ENCODE results near the gene TNC. TPM values are rescaled to one million over a fixed set of nuclear protein-coding genes. Genes with fewer than 3 reads are reported as not detected.

Gene TNC
- total RNA-seq, 2 experiments from 2014 or later = 0.05 to 0.22 TPM

- ATAC-seq = peak; percentile 40
- peak; percentile 24 for DNase-seq
- ChIA-PET POLR2A (interaction anchor here (1.1 to 1.9 kb wide), 5 partner anchors 17 to 315 kb away, joined by 3 to 4 read pairs (median 3); no protein-coding TSS in a partner anchor), CTCF (interaction anchor here (1.1 to 3.8 kb wide), 4 partner anchors 96 to 353 kb away, joined by 4 to 24 read pairs (median 8); partner anchors contain the start of gene TEX48)
- TF ChIP-seq, protein P1, sequence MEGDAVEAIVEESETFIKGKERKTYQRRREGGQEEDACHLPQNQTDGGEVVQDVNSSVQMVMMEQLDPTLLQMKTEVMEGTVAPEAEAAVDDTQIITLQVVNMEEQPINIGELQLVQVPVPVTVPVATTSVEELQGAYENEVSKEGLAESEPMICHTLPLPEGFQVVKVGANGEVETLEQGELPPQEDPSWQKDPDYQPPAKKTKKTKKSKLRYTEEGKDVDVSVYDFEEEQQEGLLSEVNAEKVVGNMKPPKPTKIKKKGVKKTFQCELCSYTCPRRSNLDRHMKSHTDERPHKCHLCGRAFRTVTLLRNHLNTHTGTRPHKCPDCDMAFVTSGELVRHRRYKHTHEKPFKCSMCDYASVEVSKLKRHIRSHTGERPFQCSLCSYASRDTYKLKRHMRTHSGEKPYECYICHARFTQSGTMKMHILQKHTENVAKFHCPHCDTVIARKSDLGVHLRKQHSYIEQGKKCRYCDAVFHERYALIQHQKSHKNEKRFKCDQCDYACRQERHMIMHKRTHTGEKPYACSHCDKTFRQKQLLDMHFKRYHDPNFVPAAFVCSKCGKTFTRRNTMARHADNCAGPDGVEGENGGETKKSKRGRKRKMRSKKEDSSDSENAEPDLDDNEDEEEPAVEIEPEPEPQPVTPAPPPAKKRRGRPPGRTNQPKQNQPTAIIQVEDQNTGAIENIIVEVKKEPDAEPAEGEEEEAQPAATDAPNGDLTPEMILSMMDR (IDR thresholded peaks at IDR 0.05) = no peak
- no peaks in the 10 kb centered on the region for H3K27me3 Mint-ChIP-seq
- intact Hi-C loops (cut with micrococcal nuclease) = loop anchor here (5.0 kb wide), 1 partner anchor 49 kb away; no protein-coding TSS in a partner anchor
- peaks cover 54% of the 10 kb centered on the region for H3K4me1 Mint-ChIP-seq (ENCODE audit: low read depth)
- H3K36me3 Mint-ChIP-seq (ENCODE audit: low read depth) = no peaks in the 10 kb centered on the region
- no peak overlapping the region for H3K27ac Mint-ChIP-seq
- no peaks in the 10 kb centered on the region for H3K9me3 Mint-ChIP-seq
- H3K4me3 Mint-ChIP-seq = no peak overlapping the region
Measured at GRCh38 chr9:115006660-115007059, 111.3 kb downstream of the TNC start.

- intact Hi-C loops (cut with micrococcal nuclease) = loop anchor here (1.0 to 5.0 kb wide), 2 partner anchors 48 to 272 kb away; no protein-coding TSS in a partner anchor
- ATAC-seq (no peak), DNase-seq (no peak)
- POLR2A ChIA-PET = interaction anchor here (0.9 to 2.3 kb wide), 6 partner anchors 8 to 307 kb away, joined by 3 to 15 read pairs (median 4); no protein-coding TSS in a partner anchor
- Mint-ChIP-seq H3K9me3 (no peaks in the 10 kb centered on the region), H3K27me3 (no peaks in the 10 kb centered on the region), H3K27ac (peak overlapping the region; percentile 64), H3K4me3 (no peak overlapping the region), H3K36me3 (ENCODE audit: low read depth) (no peaks in the 10 kb centered on the region), H3K4me1 (ENCODE audit: low read depth) (peaks cover 61% of the 10 kb centered on the region)
- CTCF ChIA-PET = interaction anchor here (0.9 to 3.8 kb wide), 5 partner anchors 10 to 323 kb away, joined by 3 to 24 read pairs (median 9); partner anchors contain the start of gene TEX48
- TF ChIP-seq, protein P1 (IDR thresholded peaks at IDR 0.05) = no peak
Measured at GRCh38 chr9:115005322-115005721, 112.6 kb downstream of the TNC start.

GRCh38 chr9:115004545-115004944, 113.4 kb downstream of the TNC start:
- Mint-ChIP-seq H3K27me3 (no peaks in the 10 kb centered on the region), H3K9me3 (no peaks in the 10 kb centered on the region), H3K4me1 (ENCODE audit: low read depth) (peaks cover 65% of the 10 kb centered on the region), H3K36me3 (ENCODE audit: low read depth) (no peaks in the 10 kb centered on the region), H3K4me3 (no peak overlapping the region), H3K27ac (peak overlapping the region; percentile 64)
- ATAC-seq (peak; percentile 55), DNase-seq (peak; percentile 31)
- CTCF ChIA-PET = interaction anchor here (0.8 to 3.8 kb wide), 8 partner anchors 8 to 322 kb away, joined by 3 to 24 read pairs (median 3); partner anchors contain the start of gene TEX48
- POLR2A ChIA-PET = interaction anchor here (0.9 to 2.3 kb wide), 3 partner anchors 11 to 74 kb away, joined by 3 to 15 read pairs (median 6); partner anchors contain the start of gene TNFSF8
- TF ChIP-seq, protein P1 (IDR thresholded peaks at IDR 0.05) = no peak
- intact Hi-C loops (cut with micrococcal nuclease) = no loop called here

DNA sequence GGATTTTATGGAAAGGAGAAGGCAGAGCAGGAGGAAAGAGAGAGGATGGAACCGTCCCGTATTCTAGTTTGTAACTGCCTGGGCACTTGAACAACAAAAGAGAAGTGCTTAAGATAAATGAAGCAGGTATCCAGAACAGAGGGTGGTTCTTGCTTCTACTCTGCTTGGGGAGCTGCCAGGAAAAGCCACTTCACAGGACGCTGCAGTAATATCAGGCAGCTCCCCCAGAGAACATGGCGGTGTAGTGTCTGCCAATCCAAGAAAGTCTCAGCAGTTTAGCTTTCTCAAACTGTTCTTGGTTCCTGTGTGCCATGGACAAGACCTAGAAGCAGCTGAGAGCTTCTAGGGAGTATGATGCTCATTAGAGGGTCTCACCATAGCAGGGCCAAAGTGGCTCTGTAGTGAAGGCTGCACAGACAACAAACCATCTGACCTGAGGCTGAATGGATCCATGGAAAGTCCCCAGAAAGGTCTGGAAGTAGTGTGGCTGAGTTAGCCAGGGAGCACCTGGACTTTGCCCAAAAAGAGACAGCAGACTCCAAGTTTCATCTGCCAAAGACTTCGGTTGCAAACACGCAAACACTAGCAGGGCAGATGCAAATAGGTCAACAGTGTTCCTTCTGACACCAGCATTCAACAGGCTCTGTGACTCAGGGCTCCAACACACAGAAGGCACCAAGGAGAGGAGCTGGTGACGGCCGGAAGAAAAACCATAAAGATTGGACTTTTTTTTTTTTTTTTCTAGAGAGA, 115.4 kb downstream of the TNC start:
- no peak for DNase-seq
- peaks cover 57% of the 10 kb centered on the region for H3K4me1 Mint-ChIP-seq (ENCODE audit: low read depth)

More for the DNA sequence above, 115.4 kb downstream of the TNC start:
- no peaks in the 10 kb centered on the region for H3K9me3 Mint-ChIP-seq
- ChIA-PET CTCF (interaction anchor here (0.7 to 2.1 kb wide), 7 partner anchors 9 to 95 kb away, joined by 3 to 6 read pairs (median 3); no protein-coding TSS in a partner anchor), POLR2A (interaction anchor here (0.5 to 1.1 kb wide), 4 partner anchors 15 to 285 kb away, joined by 3 read pairs; no protein-coding TSS in a partner anchor)
- no peak overlapping the region for H3K27ac Mint-ChIP-seq
- TF ChIP-seq, protein P1 (IDR thresholded peaks at IDR 0.05) = no peak
- no peaks in the 10 kb centered on the region for H3K36me3 Mint-ChIP-seq (ENCODE audit: low read depth)
- H3K27me3 Mint-ChIP-seq = no peaks in the 10 kb centered on the region
- ATAC-seq = no peak
- no peak overlapping the region for H3K4me3 Mint-ChIP-seq
- intact Hi-C loops (cut with micrococcal nuclease) = no loop called here

Data from activated CD8-positive, alpha-beta T cell treated with anti-CD3 and anti-CD28 coated beads for 36 hours (primary cell).